A673 (cell line): ENCODE results near the gene STEAP1B. TPM values are rescaled to one million over a fixed set of nuclear protein-coding genes. Genes with fewer than 3 reads are reported as not detected.

Experiments used
- BruUV-seq: library from RNA; stranded (reverse); fragments of 400-500 nt; replicated peaks from 2 replicates; lab custom pipeline; 2021; lab: Mats Ljungman, UMichigan
- CTCF ChIA-PET: fragments of 300-600 bp; sonication (Branson Sonifier 250); formaldehyde crosslinking; loops from one replicate; lab custom pipeline; 2022; ENCODE audit warnings: antibody characterized with exemption; lab: Charles Lee
- POLR2A ChIA-PET: fragments of 300-600 bp; sonication (Branson Sonifier 250); formaldehyde crosslinking; loops from one replicate; lab custom pipeline; 2022; ENCODE audit warnings: antibody characterized with exemption; ENCODE audit not compliant: low non-redundant PET; lab: Charles Lee
- DNase-seq: peaks from one replicate; pipeline ENCODE4 v3.0.0-alpha.2; 2015; ENCODE audit warnings: low spot score
- H3K27ac ChIP-seq: fragments of 200-600 bp; sonication (generic); 2 replicates; pipeline ENCODE4 v1.5.1; 2016; ENCODE audit warnings: mixed run types, low read depth, mild to moderate bottlenecking, mixed read lengths, antibody characterized with exemption, low read length; ENCODE audit not compliant: poor library complexity, severe bottlenecking
- H3K27me3 ChIP-seq: fragments of 200-600 bp; sonication (generic); replicated peaks from 2 replicates; pipeline ENCODE4 v1.6.1; 2017; ENCODE audit warnings: mixed run types, low read depth, mild to moderate bottlenecking, mixed read lengths, antibody characterized with exemption, low read length; ENCODE audit not compliant: insufficient read depth, poor library complexity
- H3K36me3 ChIP-seq: fragments of 200-600 bp; sonication (generic); 2 replicates; pipeline ENCODE4 v1.6.1; 2016; ENCODE audit warnings: mixed run types, mild to moderate bottlenecking, mixed read lengths, antibody characterized with exemption, low read length; ENCODE audit not compliant: insufficient read depth, poor library complexity, severe bottlenecking
- H3K4me1 ChIP-seq: fragments of 200-600 bp; sonication (generic); 2 replicates; pipeline ENCODE4 v1.6.1; 2017; ENCODE audit warnings: mixed run types, mild to moderate bottlenecking, mixed read lengths, antibody characterized with exemption, low read length; ENCODE audit not compliant: insufficient read depth, poor library complexity, severe bottlenecking
- H3K4me3 ChIP-seq: fragments of 200-600 bp; sonication (generic); 2 replicates; pipeline ENCODE4 v1.5.1; 2016; ENCODE audit warnings: low read depth, mixed run types, mild to moderate bottlenecking, mixed read lengths, low read length; ENCODE audit not compliant: poor library complexity, severe bottlenecking
- H3K9me3 ChIP-seq: fragments of 200-600 bp; sonication (generic); 2 replicates; pipeline ENCODE4 v1.6.1; 2016; ENCODE audit warnings: mixed run types, low read depth, mild to moderate bottlenecking, mixed read lengths, antibody characterized with exemption, low read length; ENCODE audit not compliant: poor library complexity, severe bottlenecking
- CTCF ChIP-seq: fragments of 300-800, 200-600 bp; sonication (generic); conservative IDR thresholded peaks from 2 replicates; pipeline ENCODE4 v1.5.1; 2017; ENCODE audit warnings: low read depth, mild to moderate bottlenecking, antibody characterized with exemption, low read length, moderate library complexity, mixed read lengths
- EZH2 ChIP-seq: fragments of 200-600 bp; sonication (generic); IDR thresholded peaks from 2 replicates; pipeline ENCODE4 v1.6.1; 2017; ENCODE audit warnings: borderline replicate concordance, low read depth, mild to moderate bottlenecking, mixed read lengths, antibody characterized with exemption, low read length; ENCODE audit not compliant: poor library complexity, severe bottlenecking
- intact Hi-C: fragments of 100-400 bp; cut with micrococcal nuclease; formaldehyde crosslinking; loops from one replicate; pipeline ENCODE4 v1.10.0; 2022; ENCODE audit not compliant: unreplicated experiment
- total RNA-seq: library from RNA; stranded (reverse); gene quantifications from 2 replicates; pipeline ENCODE4 v1.2.3, GENCODE V29; 2021

The STEAP1B gene
- total RNA-seq, 1 experiment from 2014 or later: 49.9 TPM

- BruUV-seq: no TSS peak
- CTCF ChIA-PET: no interaction called here
- H3K9me3 ChIP-seq: no peaks in the 10 kb centered on the region
- DNase-seq: no peak
- intact Hi-C loops: no loop called here
- H3K4me1 ChIP-seq: no peaks in the 10 kb centered on the region
- H3K4me3 ChIP-seq: no peak overlapping the region
- POLR2A ChIA-PET: no interaction called here
- H3K36me3 ChIP-seq: no peaks in the 10 kb centered on the region
- no peaks in the 10 kb centered on the region for H3K27me3 ChIP-seq
- TF ChIP-seq CTCF: no peak
- TF ChIP-seq EZH2: no peak
- no peak overlapping the region for H3K27ac ChIP-seq
These were observed 122.3 kb downstream of the STEAP1B start for GRCh38 chr7:22377703-22378102.

GRCh38 chr7:22375359-22376048 lies 124.5 kb downstream of the STEAP1B start:
- intact Hi-C loops: no loop called here
- Histone ChIP-seq H3K9me3 (no peaks in the 10 kb centered on the region), H3K4me3 (no peak overlapping the region), H3K27me3 (no peaks in the 10 kb centered on the region), H3K4me1 (no peaks in the 10 kb centered on the region), H3K36me3 (no peaks in the 10 kb centered on the region), H3K27ac (no peak overlapping the region)
- TF ChIP-seq CTCF (no peak), EZH2 (no peak)
- ChIA-PET POLR2A (no interaction called here), CTCF (no interaction called here)
- DNase-seq: no peak
- no TSS peak for BruUV-seq

- Histone ChIP-seq H3K9me3 (no peaks in the 10 kb centered on the region), H3K4me3 (no peak overlapping the region), H3K36me3 (no peaks in the 10 kb centered on the region), H3K4me1 (no peaks in the 10 kb centered on the region), H3K27ac (no peak overlapping the region), H3K27me3 (no peaks in the 10 kb centered on the region)
- TF ChIP-seq EZH2: no peak
- ChIA-PET CTCF (interaction anchor here (0.5 kb wide), 1 partner anchor 261 kb away, joined by 10 read pairs; no protein-coding TSS in a partner anchor), POLR2A (interaction anchor here (0.7 kb wide), 1 partner anchor 15 kb away, joined by 3 read pairs; no protein-coding TSS in a partner anchor)
- BruUV-seq: no TSS peak
- intact Hi-C loops: no loop called here
- no peak for DNase-seq
These were observed 126.1 kb downstream of the STEAP1B start for GRCh38 chr7:22373911-22374310.
